ENCODE measurements around the gene CDH22.

- TF ChIP-seq CTCF (IDR thresholded peaks at IDR 0.05 in 8 of 11, conservative IDR thresholded peaks at IDR 0.05 in 3 of 11) (no peak), POLR2AphosphoS5 (IDR thresholded peaks at IDR 0.05) (no peak)
These were observed 146.4 kb downstream of the CDH22 start for GRCh38 chr20:46161921-46162320.

All from spleen (tissue), 7 donors.